T1000 (cell line): ENCODE results near the gene FRMD1.

Experiments used
- DNase-seq: peaks from one replicate; lab custom pipeline; 2025; ENCODE audit warnings: mixed read lengths; lab: John Stamatoyannopoulos, UW

Gene FRMD1

DNA sequence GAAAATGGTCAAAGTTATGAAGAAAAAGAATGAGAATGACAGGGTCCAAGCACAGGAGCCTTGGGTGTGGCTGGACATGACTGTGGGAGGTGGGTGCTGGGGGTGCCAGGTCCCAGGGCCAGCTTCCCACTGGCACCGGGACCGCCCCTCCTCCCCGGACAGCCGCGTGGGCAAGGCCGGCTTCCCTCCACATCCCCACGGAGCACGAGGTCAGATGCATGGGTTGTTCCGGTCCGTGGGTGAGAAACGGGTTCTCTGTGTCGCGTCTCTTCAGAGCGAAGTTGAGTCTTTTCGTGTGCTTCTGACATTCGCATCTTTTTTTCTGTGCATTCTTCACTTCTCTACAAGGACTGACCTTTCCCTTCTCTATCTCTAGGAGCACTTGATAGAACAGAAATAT, 51.5 kb downstream of the FRMD1 start:
- DNase-seq = no peak

DNA sequence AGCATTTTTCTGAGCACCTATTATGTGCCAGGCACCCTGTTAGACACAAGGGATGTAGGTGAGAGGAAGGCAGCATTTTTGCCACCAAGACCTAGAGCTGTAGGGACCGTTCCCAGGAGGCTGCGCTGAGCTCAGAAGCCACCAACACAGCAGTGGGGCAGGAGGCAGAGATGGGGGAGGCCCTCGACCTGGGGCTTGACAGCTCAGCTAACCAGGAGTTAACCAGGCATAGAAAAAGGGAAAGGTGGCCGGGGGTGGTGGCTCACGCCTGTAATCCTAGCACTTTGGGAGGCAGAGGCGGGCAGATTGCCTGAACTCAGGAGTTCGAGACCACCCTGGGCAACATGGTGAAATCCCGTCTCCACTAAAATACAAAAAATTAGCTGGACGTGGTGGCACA, 52.1 kb downstream of the FRMD1 start:
- no peak for DNase-seq

GRCh38 chr6:168025831-168026710, 52.9 kb downstream of the FRMD1 start:
- DNase-seq = no peak

DNA sequence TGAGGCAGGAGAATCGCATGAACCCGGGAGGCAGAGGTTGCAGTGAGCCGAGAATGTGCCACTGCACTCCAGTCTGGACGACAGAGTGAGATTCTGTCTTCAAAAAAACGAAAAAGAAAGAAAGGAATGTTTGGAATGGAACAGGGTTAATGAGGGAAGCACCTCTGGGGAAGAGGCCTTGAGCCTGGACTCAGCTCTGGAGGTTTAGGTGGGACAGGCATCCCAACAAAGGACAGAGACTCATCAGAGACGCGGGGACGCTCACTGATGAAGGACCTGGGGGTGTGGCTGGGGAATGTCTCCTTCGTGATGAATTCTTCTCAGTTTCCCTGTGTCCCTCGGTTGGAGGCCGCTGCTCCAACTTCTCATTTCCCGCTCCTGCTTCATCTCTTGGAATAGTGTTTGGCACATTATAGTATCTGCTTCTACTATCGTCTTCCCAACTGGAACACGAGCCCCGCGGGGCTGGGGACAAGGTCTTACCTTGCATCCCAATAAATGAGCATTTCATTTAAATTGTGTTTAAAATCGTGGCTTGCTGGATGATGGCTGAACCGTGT, 54.0 kb downstream of the FRMD1 start:
- DNase-seq = no peak

GRCh38 chr6:168022488-168023321, 56.3 kb downstream of the FRMD1 start:
- DNase-seq = no peak

GRCh38 chr6:168021581-168021980, 57.4 kb downstream of the FRMD1 start:
- DNase-seq = no peak

DNA sequence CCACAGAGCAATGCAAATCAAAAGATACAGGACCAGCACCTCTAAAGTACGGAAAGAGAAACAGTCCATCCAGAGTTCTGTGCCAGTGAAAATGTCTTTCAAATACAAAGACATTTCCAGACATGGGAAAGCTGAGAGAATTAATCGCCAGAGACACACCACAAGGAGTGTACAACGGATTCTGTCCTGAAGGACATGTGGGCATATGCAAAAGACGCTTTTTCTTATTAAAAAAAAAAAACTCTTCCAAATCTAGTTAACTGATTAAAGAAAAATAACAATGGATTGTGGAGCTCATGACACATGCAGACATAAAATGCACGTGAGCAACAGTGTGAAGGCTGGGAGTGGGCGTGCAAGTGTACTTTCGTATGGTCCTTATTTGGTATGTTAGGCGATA, 58.8 kb downstream of the FRMD1 start:
- no peak for DNase-seq

DNA sequence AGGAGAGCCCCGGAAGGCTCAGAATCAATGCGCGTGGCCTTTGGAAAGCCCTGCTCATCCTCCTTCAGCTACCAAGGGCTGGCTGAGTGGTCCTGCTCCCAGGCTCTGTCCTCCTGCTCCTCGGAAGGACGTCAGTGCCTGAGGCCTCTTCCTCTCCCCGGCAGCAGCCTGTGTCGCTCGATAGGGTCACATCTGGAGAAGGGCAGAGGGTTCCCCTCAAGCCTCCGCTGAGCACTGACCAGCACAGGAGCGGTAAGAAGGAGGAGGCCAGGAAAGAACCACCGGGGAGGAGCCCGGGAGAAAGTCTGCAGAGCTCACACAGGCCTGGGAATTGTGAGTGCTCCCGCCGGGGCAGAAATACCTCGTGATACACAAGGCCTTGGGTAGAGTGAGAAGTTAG, 60.3 kb downstream of the FRMD1 start:
- no peak for DNase-seq

DNA sequence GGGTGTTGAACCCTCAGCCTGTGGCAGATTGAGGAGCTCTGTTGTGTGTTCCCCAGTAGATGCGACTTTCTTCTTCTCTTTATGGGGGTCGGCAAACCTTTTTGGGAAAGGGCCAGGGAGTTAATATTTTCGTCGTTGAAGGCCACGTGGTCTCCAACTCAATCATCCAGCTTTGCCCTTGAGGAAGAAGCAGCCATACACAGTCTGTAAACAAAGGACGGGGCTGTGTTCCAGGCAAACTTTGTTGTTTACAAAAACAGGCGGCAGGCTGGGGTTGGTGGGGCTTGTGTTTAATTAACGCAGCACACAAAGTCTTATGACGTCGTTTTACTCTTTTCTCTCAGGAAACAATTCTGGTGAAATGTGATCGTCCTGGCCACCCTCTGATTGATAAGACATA, 61.4 kb downstream of the FRMD1 start:
- no peak for DNase-seq

GRCh38 chr6:168016721-168017525, 62.1 kb downstream of the FRMD1 start:
- no peak for DNase-seq

DNA sequence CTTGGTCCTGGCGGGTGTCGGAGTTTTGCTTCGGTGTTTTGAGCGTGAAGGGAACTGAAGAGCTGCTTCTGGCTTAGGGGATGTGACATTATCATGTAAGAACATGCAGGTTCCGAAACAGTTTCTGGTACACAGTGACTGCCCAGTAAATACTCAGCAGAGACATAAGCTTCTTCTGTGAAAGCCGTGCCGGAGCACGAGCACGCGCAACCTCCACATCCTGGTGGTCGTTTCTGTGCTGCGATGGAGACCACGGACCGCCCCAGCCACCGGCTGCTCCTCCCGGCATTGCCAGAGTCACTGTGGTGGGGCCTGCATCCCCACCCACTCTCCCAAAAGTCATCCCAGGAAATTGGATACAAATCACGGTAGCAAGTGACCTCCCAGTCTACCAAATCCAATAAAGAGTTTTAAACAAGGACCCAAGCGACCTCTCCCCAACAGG, 62.8 kb downstream of the FRMD1 start:
- no peak for DNase-seq

DNA sequence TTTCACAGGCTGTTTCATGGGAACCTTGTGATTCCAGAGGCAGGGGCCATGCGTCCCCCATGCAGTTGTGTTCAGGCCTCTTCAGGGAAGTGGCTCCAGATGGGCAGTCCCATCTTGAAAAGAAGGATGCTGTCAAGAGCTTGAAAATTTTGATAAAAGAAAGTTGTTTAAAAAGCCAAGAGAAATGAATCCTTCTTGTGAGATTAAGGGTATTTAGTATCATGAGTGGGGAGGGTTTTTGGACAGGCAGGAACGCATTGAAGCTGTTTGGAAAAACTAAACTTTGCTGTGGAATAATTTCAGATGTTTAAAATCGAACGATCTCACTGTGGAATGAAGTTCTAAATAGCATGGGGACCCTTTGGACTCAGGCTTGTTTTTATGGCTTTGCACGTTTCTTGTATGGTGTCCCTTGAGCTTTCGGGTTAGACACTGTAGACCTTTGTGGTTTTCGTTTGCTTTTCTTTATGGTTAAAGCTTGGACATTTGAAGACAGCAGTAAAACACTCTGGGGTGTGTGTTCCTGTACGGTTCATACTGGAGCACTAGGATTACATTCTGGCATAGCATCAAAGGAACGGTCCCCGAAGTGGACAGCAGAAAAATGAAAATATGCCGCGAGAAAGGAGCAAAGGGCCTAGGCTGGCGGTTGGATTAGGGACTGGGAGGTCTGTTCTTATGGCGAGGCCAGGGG, 63.4 kb downstream of the FRMD1 start:
- no peak for DNase-seq

DNA sequence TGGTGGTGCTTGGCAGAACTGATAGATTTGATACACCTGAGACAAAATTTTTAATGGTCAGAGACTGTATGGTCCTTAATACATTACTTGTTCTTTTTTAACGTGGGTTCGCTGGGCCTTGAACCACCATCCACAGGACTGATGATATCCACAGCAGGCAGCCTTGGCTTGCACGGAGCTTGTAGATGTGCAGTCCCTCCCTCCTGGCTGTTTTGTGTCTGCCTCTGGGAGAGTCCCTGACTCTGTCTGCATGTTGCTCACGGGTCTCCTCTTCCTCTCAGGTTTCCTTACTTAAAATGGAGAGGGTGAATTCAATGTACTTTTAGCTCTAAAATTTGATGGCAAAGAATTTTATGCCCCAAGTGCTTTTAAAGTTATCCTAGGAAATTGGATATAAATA, 64.0 kb downstream of the FRMD1 start:
- DNase-seq = no peak

DNA sequence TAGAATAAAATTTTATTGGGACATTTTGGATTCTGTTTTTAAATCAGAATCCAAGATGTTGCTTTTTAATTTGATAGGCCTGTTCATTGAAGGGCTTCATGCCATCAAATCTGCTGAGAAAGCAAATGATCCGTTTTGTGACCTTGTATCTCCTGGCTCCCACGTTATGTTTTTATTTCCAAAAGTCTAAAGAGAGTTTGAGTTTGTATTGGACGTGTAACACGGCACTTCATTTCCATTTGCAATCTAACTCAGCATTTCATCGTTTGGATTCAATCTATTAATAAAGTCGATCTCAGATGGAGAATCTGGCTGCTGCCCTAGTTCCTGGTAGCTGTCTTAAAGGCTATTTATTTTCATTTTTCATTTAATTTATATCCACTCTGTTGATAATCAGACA, 64.6 kb downstream of the FRMD1 start:
- DNase-seq = no peak

DNA sequence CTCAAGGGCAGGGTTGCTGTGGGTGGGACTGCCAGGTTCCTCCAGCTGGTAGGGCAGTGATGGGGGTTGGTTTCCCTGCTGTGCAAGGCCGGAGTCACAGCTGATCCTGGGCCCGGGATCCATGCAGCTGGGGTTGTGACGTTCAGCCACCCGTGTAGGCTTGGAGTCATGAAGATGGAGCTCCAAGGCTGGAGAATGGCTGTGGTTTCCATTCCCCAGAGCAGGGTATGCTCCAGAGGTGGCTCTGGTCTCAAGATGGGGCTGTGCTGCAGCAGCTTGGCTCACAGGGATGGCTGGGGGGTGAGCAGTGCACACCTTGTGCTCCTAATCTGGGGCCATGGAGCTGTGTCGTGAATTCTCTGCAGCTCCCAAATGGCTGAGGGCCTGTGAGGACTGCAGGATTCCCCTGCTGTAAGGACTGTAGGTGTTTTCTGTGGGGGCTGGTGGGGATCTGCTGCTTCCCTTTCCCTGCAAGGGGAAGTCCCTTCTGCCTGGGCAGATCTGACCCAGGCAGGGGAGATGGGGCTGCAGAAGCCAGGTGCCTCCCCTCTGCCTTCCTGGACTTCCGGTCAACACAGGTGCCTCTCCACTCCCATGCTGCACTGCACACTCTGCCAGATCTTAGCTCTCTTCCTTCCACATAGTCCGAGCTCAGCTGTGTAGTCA, 65.6 kb downstream of the FRMD1 start:
- DNase-seq = no peak

DNA sequence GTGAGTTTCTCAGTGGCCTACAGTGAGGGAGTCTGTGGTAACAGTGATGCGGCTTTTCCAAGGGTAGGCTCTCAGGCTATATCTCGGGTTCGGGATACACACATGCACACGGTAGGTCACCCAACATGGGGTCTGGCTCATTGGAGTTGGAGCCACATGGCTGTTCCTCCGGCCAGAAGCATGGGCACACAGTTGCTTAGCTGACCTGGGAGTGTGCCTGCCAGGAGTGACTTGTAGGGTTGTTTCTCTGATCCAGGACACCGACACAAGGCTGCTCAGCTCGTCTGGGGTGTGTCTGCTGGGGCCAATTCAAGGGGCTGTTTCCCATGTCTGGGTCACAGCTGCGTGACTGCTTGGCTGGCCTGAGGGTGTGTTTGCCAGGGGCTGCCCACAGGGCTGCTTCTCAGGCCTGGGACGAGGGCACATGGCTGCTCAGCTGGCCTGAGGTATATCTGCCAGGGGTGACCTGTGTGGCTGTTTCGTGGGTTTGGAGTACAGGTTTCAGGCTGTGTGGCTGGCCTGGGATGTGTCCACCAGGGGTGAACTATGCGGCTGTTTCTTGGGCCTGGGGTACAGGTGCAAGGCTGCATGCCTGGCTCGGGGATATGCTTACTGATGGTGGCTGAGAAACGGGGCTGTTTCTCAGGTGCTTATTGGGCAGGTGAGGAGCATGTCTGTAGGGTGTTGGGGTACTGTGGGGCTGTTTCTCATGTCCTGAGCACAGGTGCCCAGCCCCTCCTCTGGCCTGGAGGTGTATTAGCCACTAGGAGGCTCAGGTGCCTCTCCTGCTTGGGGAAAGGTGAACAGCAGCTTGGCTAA, 66.4 kb downstream of the FRMD1 start:
- DNase-seq = no peak

DNA sequence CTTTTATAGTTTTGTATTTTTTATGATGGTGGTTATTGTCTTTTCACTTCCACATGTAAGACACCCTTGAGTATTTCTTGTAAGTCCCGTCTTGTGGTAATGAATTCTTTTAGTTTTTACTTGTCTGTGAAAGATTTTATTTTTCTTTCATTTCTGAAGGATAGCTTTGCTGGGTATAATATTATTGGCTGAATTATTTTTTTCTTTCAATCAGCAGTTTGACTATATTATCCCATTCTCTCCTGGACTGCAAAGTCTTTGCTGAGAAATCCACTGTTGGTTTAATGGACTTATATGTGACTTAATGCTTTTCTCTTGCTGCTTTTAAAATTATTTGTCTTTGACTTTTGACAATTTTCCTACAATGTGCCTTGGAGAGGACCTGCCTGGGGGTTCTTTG, 67.7 kb downstream of the FRMD1 start:
- DNase-seq = no peak

DNA sequence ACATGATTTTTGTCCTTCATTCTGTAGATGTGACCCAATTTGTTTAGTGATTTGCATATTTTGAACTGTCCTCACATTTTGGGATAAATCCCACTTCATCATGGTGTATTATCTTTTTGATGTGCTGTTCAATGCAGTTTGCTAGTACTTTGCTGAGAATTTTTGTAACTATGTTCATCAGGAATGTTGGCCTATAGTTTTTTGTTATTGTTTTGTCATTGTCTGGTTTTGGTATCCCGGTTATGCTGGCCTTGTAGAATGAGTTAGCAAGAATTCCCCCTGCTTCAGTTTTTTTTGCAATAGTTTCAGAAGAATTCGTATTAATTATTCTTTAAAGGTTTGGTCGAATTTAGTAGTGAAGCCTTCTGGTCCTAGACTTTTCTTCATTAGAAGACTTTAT, 69.7 kb downstream of the FRMD1 start:
- no peak for DNase-seq

DNA sequence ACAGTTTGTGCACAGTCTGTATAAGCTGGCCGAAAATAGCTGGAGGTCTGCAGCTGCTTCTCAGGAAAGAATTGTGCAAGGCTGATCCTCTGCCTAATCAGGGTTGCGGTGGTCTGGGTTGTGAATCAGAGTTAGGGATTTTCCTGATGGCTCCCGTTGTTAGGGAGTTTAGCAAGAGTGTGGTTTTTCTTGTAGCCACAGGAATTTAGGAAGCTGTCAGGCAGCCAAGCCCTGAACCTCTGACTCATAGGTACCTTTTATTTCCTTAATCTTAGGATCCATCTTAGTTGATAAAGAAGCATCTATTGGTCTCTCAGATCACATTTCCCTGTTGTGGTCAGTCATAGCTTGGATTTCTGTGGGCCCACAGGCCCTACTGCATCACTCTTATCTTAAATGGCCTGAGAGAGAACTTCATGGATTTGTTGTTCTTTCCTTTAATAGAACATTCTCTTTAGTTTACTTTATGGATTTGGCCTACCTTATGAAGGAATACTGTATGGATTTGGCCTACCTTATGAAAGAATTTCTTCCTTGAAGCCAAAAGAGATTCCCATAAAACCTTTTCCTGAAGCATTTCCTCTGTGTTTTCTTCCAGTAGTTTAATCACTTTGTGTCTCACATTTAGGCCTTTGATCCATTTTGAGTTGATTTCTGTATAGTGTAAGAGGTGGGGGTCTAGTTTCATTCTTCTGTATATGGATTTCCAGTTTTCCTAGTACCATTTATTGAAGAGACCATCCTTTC, 71.2 kb downstream of the FRMD1 start:
- DNase-seq = peak; percentile 85
